ENCODE results near the gene UNC45B.

UNC45B gene

DNA sequence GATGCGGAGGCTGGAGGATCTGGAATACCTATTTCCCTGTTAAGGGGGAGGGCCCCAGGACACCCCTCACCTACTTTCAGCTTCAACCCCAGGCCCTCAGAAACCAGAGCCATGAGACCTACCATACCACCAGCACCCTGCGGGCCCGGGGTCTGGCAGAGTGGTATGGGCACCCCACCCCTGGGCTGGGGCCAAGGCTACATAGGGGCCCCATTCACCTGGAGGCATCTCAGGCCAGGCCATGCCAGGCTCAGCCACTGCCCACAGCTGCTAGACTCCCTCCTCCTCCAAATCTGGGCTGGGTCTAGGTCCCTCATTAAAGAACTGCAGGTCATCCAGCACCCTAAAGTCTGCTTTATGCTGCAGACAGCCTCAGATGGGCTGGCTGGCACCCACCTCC lies 17.2 kb upstream of the UNC45B start:
- Histone ChIP-seq H3K9me3 (ENCODE audit: low read length) (no peaks in the 10 kb centered on the region), H3K79me2 (ENCODE audit: insufficient read depth, low read length) (no peaks in the 10 kb centered on the region), H2AFZ (ENCODE audit: low read length) (no peak overlapping the region), H3K9me2 (ENCODE audit: low read depth, low read length) (no peaks in the 10 kb centered on the region), H3F3A (ENCODE audit: insufficient read depth, low read length) (no peaks in the 10 kb centered on the region), H3K4me3 (ENCODE audit: low read depth, low read length, poor library complexity, severe bottlenecking) (no peak overlapping the region), H3K9ac (ENCODE audit: low read length) (no peak overlapping the region), H3K4me2 (ENCODE audit: low read length) (no peak overlapping the region), H3K27ac (ENCODE audit: low read depth, low read length, poor library complexity, severe bottlenecking) (no peak overlapping the region), H3K27me3 (ENCODE audit: insufficient read depth, low read length) (no peaks in the 10 kb centered on the region), H4K20me1 (ENCODE audit: insufficient read depth, low read length) (no peaks in the 10 kb centered on the region), H3K36me3 (ENCODE audit: insufficient read depth, low read length) (peaks cover 58% of the 10 kb centered on the region), H3K4me1 (ENCODE audit: insufficient read depth, low read length, severe bottlenecking) (no peaks in the 10 kb centered on the region)
- TF ChIP-seq, protein P1, sequence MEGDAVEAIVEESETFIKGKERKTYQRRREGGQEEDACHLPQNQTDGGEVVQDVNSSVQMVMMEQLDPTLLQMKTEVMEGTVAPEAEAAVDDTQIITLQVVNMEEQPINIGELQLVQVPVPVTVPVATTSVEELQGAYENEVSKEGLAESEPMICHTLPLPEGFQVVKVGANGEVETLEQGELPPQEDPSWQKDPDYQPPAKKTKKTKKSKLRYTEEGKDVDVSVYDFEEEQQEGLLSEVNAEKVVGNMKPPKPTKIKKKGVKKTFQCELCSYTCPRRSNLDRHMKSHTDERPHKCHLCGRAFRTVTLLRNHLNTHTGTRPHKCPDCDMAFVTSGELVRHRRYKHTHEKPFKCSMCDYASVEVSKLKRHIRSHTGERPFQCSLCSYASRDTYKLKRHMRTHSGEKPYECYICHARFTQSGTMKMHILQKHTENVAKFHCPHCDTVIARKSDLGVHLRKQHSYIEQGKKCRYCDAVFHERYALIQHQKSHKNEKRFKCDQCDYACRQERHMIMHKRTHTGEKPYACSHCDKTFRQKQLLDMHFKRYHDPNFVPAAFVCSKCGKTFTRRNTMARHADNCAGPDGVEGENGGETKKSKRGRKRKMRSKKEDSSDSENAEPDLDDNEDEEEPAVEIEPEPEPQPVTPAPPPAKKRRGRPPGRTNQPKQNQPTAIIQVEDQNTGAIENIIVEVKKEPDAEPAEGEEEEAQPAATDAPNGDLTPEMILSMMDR (IDR thresholded peaks at IDR 0.05; ENCODE audit: low read length), result no peak
- TF ChIP-seq EZH2 (IDR thresholded peaks at IDR 0.05; ENCODE audit: borderline replicate concordance, low read length), result no peak

GRCh38 chr17:35132099-35132498 lies 15.5 kb upstream of the UNC45B start:
- no peak overlapping the region for H3K27ac ChIP-seq (ENCODE audit: low read depth, low read length, poor library complexity, severe bottlenecking)
- no peaks in the 10 kb centered on the region for H4K20me1 ChIP-seq (ENCODE audit: insufficient read depth, low read length)
- H3K9me2 ChIP-seq (ENCODE audit: low read depth, low read length), result no peaks in the 10 kb centered on the region
- H3K9me3 ChIP-seq (ENCODE audit: low read length), result no peaks in the 10 kb centered on the region
- no peak overlapping the region for H2AFZ ChIP-seq (ENCODE audit: low read length)
- no peaks in the 10 kb centered on the region for H3K79me2 ChIP-seq (ENCODE audit: insufficient read depth, low read length)
- no peak overlapping the region for H3K4me2 ChIP-seq (ENCODE audit: low read length)
- H3K4me3 ChIP-seq (ENCODE audit: low read depth, low read length, poor library complexity, severe bottlenecking), result no peak overlapping the region
- no peaks in the 10 kb centered on the region for H3K4me1 ChIP-seq (ENCODE audit: insufficient read depth, low read length, severe bottlenecking)
- no peak overlapping the region for H3K9ac ChIP-seq (ENCODE audit: low read length)
- peaks cover 75% of the 10 kb centered on the region for H3K36me3 ChIP-seq (ENCODE audit: insufficient read depth, low read length)
- no peaks in the 10 kb centered on the region for H3K27me3 ChIP-seq (ENCODE audit: insufficient read depth, low read length)
- TF ChIP-seq EZH2 (IDR thresholded peaks at IDR 0.05; ENCODE audit: borderline replicate concordance, low read length), result no peak
- TF ChIP-seq, protein P1 (IDR thresholded peaks at IDR 0.05; ENCODE audit: low read length), result no peak
- H3F3A ChIP-seq (ENCODE audit: insufficient read depth, low read length), result no peaks in the 10 kb centered on the region

- H4K20me1 ChIP-seq (ENCODE audit: insufficient read depth, low read length), result no peaks in the 10 kb centered on the region
- no peaks in the 10 kb centered on the region for H3K9me2 ChIP-seq (ENCODE audit: low read depth, low read length)
- H3K4me2 ChIP-seq (ENCODE audit: low read length), result no peak overlapping the region
Observed at GRCh38 chr17:35132816-35133550, 14.6 kb upstream of the UNC45B start.

More at GRCh38 chr17:35132816-35133550, 14.6 kb upstream of the UNC45B start:
- no peaks in the 10 kb centered on the region for H3F3A ChIP-seq (ENCODE audit: insufficient read depth, low read length)
- H3K27me3 ChIP-seq (ENCODE audit: insufficient read depth, low read length), result no peaks in the 10 kb centered on the region
- no peak overlapping the region for H3K27ac ChIP-seq (ENCODE audit: low read depth, low read length, poor library complexity, severe bottlenecking)
- peaks cover 82% of the 10 kb centered on the region for H3K36me3 ChIP-seq (ENCODE audit: insufficient read depth, low read length)
- H3K4me1 ChIP-seq (ENCODE audit: insufficient read depth, low read length, severe bottlenecking), result no peaks in the 10 kb centered on the region
- H3K4me3 ChIP-seq (ENCODE audit: low read depth, low read length, poor library complexity, severe bottlenecking), result no peak overlapping the region
- TF ChIP-seq, protein P1 (IDR thresholded peaks at IDR 0.05; ENCODE audit: low read length), result no peak
- H3K79me2 ChIP-seq (ENCODE audit: insufficient read depth, low read length), result no peaks in the 10 kb centered on the region
- H3K9ac ChIP-seq (ENCODE audit: low read length), result no peak overlapping the region
- H3K9me3 ChIP-seq (ENCODE audit: low read length), result no peaks in the 10 kb centered on the region
- H2AFZ ChIP-seq (ENCODE audit: low read length), result no peak overlapping the region

Data from OCI-LY1 (cell line).